Loucy (cell line): ENCODE results near the gene RFC5.
A peak's percentile ranks its signal among the peaks of the same experiment; 100 is the strongest.

Experiments
- CTCF ChIP-seq: fragments of 200-600 bp; sonication (generic); conservative IDR thresholded peaks from 2 replicates; pipeline ENCODE4 v1.5.1; 2014; ENCODE audit warnings: mild to moderate bottlenecking, antibody characterized with exemption, low read length
- EZH2phosphoT487 ChIP-seq: fragments of 200-600 bp; IDR thresholded peaks from 2 replicates; pipeline ENCODE4 v1.6.1; 2018; ENCODE audit warnings: antibody characterized with exemption, mild to moderate bottlenecking, moderate library complexity, borderline replicate concordance

DNA sequence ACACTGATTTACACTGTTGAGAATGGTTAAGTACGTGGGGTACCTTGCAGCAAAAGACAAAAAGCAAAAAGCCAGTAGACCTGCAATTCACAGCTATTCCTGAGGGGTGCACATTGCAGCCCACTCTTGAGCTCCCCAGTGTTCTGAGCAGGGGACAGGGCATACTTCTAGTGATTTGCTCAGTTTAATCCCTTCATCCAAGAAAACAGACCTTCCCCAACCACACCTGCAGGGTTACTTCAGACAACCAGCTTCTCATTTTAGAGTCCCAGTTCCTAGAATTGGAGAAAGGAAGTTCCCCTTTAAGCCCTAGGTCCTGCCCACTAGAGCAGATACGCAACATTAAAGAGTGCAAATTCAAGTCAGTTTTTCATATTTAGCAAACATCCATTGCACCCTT, 48.1 kb downstream of the RFC5 start:
- TF ChIP-seq CTCF (peak; percentile 59), EZH2phosphoT487 (no peak)
